Activated naive CD8-positive, alpha-beta T cell treated with anti-CD3 and anti-CD28 coated beads, Interleukin-2, amount 10 ng/mL, durations not matched to agents 7 days and 5 days (primary cell): Measurements from ENCODE around the gene KIRREL3. TPM values are rescaled to one million over a fixed set of nuclear protein-coding genes. Genes with fewer than 3 reads are reported as not detected.

Source experiments
- ATAC-seq: fragments of 150-1000 bp; cut with Tn5 transposase; one replicate; pipeline ENCODE4 v1.10.0; 2021; ENCODE audit warnings: low read depth, moderate library complexity
- POLR2A ChIA-PET: fragments of 350-600 bp; sonication (Branson Sonifier 250); formaldehyde crosslinking; loops from one replicate; lab custom pipeline; 2021; ENCODE audit warnings: antibody characterized with exemption; lab: Charles Lee
- DNase-seq: peaks from one replicate; pipeline ENCODE4 v3.0.0; 2021
- H3K27ac Mint-ChIP-seq: one replicate; pipeline ENCODE4 v1.8.0; 2022; ENCODE audit warnings: mild to moderate bottlenecking, mixed read lengths
- H3K27me3 Mint-ChIP-seq: one replicate; pipeline ENCODE4 v1.8.0; 2022; ENCODE audit warnings: mild to moderate bottlenecking, moderate library complexity, mixed read lengths
- H3K36me3 Mint-ChIP-seq: one replicate; pipeline ENCODE4 v1.8.0; 2021; ENCODE audit warnings: mild to moderate bottlenecking, mixed read lengths
- H3K4me1 Mint-ChIP-seq: one replicate; pipeline ENCODE4 v1.8.0; 2021; ENCODE audit warnings: mixed read lengths
- H3K4me3 Mint-ChIP-seq: one replicate; pipeline ENCODE4 v1.8.0; 2022; ENCODE audit warnings: mild to moderate bottlenecking, moderate library complexity, mixed read lengths
- H3K9me3 Mint-ChIP-seq: one replicate; pipeline ENCODE4 v1.8.0; 2021; ENCODE audit warnings: mixed read lengths
- total RNA-seq, 2 experiments: library from RNA; stranded (reverse); gene quantifications; one replicate each; pipeline ENCODE4 v1.2.3, GENCODE V29; 2021

KIRREL3 gene
- total RNA-seq, 2 experiments from 2014 or later = not detected

DNA sequence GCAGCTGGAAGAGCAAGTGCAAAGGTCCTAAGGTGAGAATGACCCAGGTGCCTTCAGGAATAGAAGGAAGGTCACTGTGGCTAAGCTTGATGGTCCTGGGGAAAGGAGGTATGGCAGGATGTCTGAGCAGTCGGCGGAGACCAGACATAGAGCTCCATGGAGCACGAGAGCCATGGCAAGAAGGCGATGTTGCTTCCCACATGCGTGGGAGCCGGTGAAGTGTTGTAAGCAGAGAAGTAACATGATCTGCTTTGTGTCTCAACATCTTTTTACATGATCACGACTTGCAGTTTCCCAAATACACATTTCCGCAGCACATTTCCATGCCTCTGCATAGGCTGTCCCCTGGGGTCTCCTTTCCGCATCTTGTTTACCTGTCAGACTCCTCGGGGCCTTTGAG is 231.9 kb downstream of the KIRREL3 start:
- H3K9me3 Mint-ChIP-seq = no peaks in the 10 kb centered on the region
- POLR2A ChIA-PET = no interaction called here

GRCh38 chr11:126766440-126766839 is 234.1 kb downstream of the KIRREL3 start:
- no peaks in the 10 kb centered on the region for H3K9me3 Mint-ChIP-seq
- DNase-seq (no peak), ATAC-seq (no peak)
- H3K4me3 Mint-ChIP-seq = no peak overlapping the region
- H3K27me3 Mint-ChIP-seq = no peaks in the 10 kb centered on the region
- H3K4me1 Mint-ChIP-seq = no peaks in the 10 kb centered on the region
- POLR2A ChIA-PET = no interaction called here
- no peak overlapping the region for H3K27ac Mint-ChIP-seq
- H3K36me3 Mint-ChIP-seq = no peaks in the 10 kb centered on the region

More for the DNA sequence above, 231.9 kb downstream of the KIRREL3 start:
- DNase-seq (no peak), ATAC-seq (no peak)
- Mint-ChIP-seq H3K4me3 (no peak overlapping the region), H3K36me3 (no peaks in the 10 kb centered on the region), H3K4me1 (no peaks in the 10 kb centered on the region), H3K27ac (no peak overlapping the region), H3K27me3 (no peaks in the 10 kb centered on the region)

GRCh38 chr11:126765196-126765595 is 235.4 kb downstream of the KIRREL3 start:
- no peak overlapping the region for H3K27ac Mint-ChIP-seq
- no peaks in the 10 kb centered on the region for H3K9me3 Mint-ChIP-seq
- H3K36me3 Mint-ChIP-seq = no peaks in the 10 kb centered on the region

GRCh38 chr11:126764231-126764630 is 236.3 kb downstream of the KIRREL3 start:
- POLR2A ChIA-PET = no interaction called here
- DNase-seq (no peak), ATAC-seq (no peak)
- Mint-ChIP-seq H3K27me3 (no peaks in the 10 kb centered on the region), H3K4me3 (no peak overlapping the region), H3K4me1 (no peaks in the 10 kb centered on the region), H3K27ac (no peak overlapping the region), H3K9me3 (no peaks in the 10 kb centered on the region), H3K36me3 (no peaks in the 10 kb centered on the region)

More at GRCh38 chr11:126765196-126765595, 235.4 kb downstream of the KIRREL3 start:
- Mint-ChIP-seq H3K4me1 (no peaks in the 10 kb centered on the region), H3K4me3 (no peak overlapping the region), H3K27me3 (no peaks in the 10 kb centered on the region)
- DNase-seq (no peak), ATAC-seq (no peak)
- POLR2A ChIA-PET = no interaction called here

DNA sequence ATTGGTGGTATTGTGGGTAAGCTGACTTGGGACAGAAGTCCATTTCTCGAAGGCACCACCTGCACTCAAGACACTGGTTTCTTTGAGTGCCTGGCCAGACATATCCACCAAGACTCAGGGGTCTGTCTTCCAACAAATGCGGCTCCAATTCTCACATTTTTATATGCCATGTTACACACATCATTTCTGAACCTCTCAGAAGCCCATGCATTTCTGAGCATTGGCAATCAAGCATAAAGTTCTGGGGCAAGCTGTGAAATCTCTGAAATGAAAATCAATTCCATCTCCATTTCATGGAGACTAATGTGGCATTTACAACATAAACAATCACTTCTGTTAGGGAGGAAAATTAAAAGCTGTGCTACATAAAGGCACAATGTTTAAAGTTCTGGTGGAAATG is 243.7 kb downstream of the KIRREL3 start:
- Mint-ChIP-seq H3K4me1 (no peaks in the 10 kb centered on the region), H3K36me3 (no peaks in the 10 kb centered on the region), H3K4me3 (no peak overlapping the region), H3K9me3 (no peaks in the 10 kb centered on the region), H3K27ac (no peak overlapping the region), H3K27me3 (peaks cover 2% of the 10 kb centered on the region)
- DNase-seq (no peak), ATAC-seq (no peak)
- POLR2A ChIA-PET = no interaction called here

- POLR2A ChIA-PET = no interaction called here
- no peak for DNase-seq
- Mint-ChIP-seq H3K27ac (no peak overlapping the region), H3K36me3 (no peaks in the 10 kb centered on the region), H3K4me1 (no peaks in the 10 kb centered on the region), H3K9me3 (no peaks in the 10 kb centered on the region), H3K27me3 (peaks cover 2% of the 10 kb centered on the region), H3K4me3 (no peak overlapping the region)
- ATAC-seq = no peak
Measured at GRCh38 chr11:126756421-126756820, 244.1 kb downstream of the KIRREL3 start.

- H3K36me3 Mint-ChIP-seq = no peaks in the 10 kb centered on the region
- ATAC-seq (no peak), DNase-seq (no peak)
- no peak overlapping the region for H3K4me3 Mint-ChIP-seq
- H3K27ac Mint-ChIP-seq = no peak overlapping the region
- POLR2A ChIA-PET = interaction anchor here (0.7 kb wide), 1 partner anchor 595 kb away, joined by 5 read pairs; no protein-coding TSS in a partner anchor
- H3K4me1 Mint-ChIP-seq = no peaks in the 10 kb centered on the region
- no peaks in the 10 kb centered on the region for H3K9me3 Mint-ChIP-seq
- peaks cover 2% of the 10 kb centered on the region for H3K27me3 Mint-ChIP-seq
Measured at GRCh38 chr11:126755526-126755925, 245.0 kb downstream of the KIRREL3 start.

DNA sequence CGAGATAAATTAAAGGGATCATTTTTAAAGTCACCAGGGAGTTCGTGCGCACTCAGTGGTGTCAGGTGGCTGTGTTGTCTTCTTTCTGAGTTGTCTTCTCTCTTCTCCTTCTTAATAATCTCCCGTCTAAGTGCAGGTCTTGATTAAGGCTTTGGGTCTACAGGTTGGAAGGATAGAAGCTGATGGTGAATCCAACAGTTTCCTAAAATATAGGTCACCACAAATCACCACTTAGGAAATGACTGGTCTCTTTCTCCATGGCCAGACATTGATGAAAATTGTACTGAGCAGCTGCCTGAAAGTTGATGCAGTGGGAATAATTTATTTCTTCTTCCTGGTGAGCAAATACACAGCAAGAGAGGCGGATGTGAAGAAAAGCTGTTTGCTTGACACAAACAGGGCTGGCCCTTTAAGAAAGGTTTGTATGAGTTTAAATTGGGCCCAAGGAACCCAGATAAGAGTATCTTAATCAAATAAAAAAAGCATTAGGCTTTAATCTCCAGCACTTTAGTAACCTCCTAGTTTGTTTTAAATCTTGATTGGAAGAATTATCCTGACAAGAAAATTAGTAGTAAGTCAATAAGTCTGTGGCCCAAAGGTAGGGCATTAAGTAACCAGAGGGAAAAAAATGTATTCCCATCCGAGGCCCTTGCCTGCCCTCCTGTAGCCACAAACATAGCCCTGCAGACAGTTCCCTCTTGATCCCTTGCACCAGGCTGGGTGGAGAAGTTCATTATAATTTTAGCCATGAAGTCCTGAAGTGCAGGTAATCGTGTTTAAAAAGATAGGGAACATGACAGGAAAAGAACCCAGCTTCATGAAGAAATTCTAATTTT is 245.8 kb downstream of the KIRREL3 start:
- DNase-seq (no peak), ATAC-seq (no peak)
- Mint-ChIP-seq H3K27ac (no peak overlapping the region), H3K27me3 (peaks cover 2% of the 10 kb centered on the region), H3K4me3 (no peak overlapping the region), H3K36me3 (no peaks in the 10 kb centered on the region), H3K9me3 (no peaks in the 10 kb centered on the region), H3K4me1 (no peaks in the 10 kb centered on the region)
- POLR2A ChIA-PET = interaction anchor here (0.7 kb wide), 1 partner anchor 594 kb away, joined by 5 read pairs; no protein-coding TSS in a partner anchor

- no peak for ATAC-seq
- Mint-ChIP-seq H3K9me3 (no peaks in the 10 kb centered on the region), H3K36me3 (no peaks in the 10 kb centered on the region), H3K4me3 (no peak overlapping the region), H3K27ac (no peak overlapping the region), H3K27me3 (peaks cover 2% of the 10 kb centered on the region), H3K4me1 (no peaks in the 10 kb centered on the region)
- POLR2A ChIA-PET = no interaction called here
- no peak for DNase-seq
Measured at GRCh38 chr11:126753990-126754389, 246.6 kb downstream of the KIRREL3 start.

GRCh38 chr11:126751242-126751641 is 249.3 kb downstream of the KIRREL3 start:
- no peak for DNase-seq
- Mint-ChIP-seq H3K9me3 (no peaks in the 10 kb centered on the region), H3K27me3 (no peaks in the 10 kb centered on the region), H3K36me3 (no peaks in the 10 kb centered on the region), H3K4me1 (no peaks in the 10 kb centered on the region), H3K27ac (no peak overlapping the region), H3K4me3 (no peak overlapping the region)
- POLR2A ChIA-PET = no interaction called here
- no peak for ATAC-seq

DNA sequence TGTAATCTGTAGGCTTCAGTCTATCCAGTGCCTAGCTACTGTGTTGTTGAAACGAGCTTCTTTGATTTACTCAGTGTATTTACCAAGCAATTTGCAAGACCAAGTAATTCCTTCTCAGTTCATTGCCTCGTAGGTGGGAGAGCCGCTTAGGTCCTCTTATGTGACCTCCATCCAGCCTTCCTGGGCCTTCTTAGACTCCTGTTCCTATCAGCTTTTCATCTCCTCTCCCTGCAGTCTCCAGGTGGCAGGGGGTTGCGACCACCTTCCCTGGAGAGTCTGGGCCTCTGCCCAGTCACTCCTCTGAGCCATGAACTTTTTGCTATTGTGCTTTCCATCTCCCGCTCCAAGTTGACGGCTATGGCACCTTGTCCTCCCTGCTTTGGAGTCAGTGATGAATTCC is 251.8 kb downstream of the KIRREL3 start:
- Mint-ChIP-seq H3K4me1 (no peaks in the 10 kb centered on the region), H3K4me3 (no peak overlapping the region), H3K27ac (no peak overlapping the region), H3K27me3 (no peaks in the 10 kb centered on the region), H3K9me3 (no peaks in the 10 kb centered on the region), H3K36me3 (no peaks in the 10 kb centered on the region)
- POLR2A ChIA-PET = no interaction called here
- no peak for ATAC-seq
- DNase-seq = no peak

GRCh38 chr11:126748100-126748791 is 252.3 kb downstream of the KIRREL3 start:
- no peaks in the 10 kb centered on the region for H3K27me3 Mint-ChIP-seq
- H3K36me3 Mint-ChIP-seq = no peaks in the 10 kb centered on the region
- H3K27ac Mint-ChIP-seq = no peak overlapping the region
- DNase-seq = no peak
- H3K4me3 Mint-ChIP-seq = no peak overlapping the region
- no peak for ATAC-seq
- H3K4me1 Mint-ChIP-seq = no peaks in the 10 kb centered on the region
- no peaks in the 10 kb centered on the region for H3K9me3 Mint-ChIP-seq
- POLR2A ChIA-PET = no interaction called here

- Mint-ChIP-seq H3K9me3 (no peaks in the 10 kb centered on the region), H3K36me3 (no peaks in the 10 kb centered on the region), H3K27me3 (no peaks in the 10 kb centered on the region), H3K4me3 (no peak overlapping the region), H3K27ac (no peak overlapping the region), H3K4me1 (no peaks in the 10 kb centered on the region)
- ATAC-seq = no peak
- no peak for DNase-seq
- POLR2A ChIA-PET = no interaction called here
Measured at GRCh38 chr11:126747315-126747714, 253.3 kb downstream of the KIRREL3 start.

DNA sequence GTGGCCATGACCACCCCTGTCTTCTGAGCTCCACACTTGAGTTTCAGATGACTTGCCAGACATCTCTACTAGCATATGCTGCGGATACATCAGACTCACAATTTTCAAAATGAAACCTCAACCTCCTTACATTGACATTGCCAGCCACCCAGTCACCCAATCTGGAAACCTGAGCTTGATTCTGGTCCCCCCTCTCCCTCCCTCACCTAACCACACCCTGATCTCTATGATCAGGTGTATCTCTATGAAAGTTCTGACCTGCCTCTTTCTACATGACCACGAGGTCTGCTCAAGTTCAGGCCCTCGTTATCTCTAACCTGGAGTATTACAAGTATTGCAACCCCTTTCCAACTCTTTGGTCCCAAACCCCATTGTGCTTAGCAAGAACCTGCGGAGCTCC is 254.1 kb downstream of the KIRREL3 start:
- POLR2A ChIA-PET = no interaction called here
- H3K4me3 Mint-ChIP-seq = no peak overlapping the region
- no peaks in the 10 kb centered on the region for H3K4me1 Mint-ChIP-seq

More for the DNA sequence above, 254.1 kb downstream of the KIRREL3 start:
- peaks cover 2% of the 10 kb centered on the region for H3K27me3 Mint-ChIP-seq
- ATAC-seq (no peak), DNase-seq (no peak)
- H3K27ac Mint-ChIP-seq = peak overlapping the region; percentile 5
- no peaks in the 10 kb centered on the region for H3K9me3 Mint-ChIP-seq
- H3K36me3 Mint-ChIP-seq = no peaks in the 10 kb centered on the region
